ENCODE results near the gene CAPSL.
"Not testable (repeated sequence)": the region's sequence is repeated elsewhere in the genome, so short reads cannot be mapped to it uniquely, and the experiment has no call there.

CAPSL gene

DNA sequence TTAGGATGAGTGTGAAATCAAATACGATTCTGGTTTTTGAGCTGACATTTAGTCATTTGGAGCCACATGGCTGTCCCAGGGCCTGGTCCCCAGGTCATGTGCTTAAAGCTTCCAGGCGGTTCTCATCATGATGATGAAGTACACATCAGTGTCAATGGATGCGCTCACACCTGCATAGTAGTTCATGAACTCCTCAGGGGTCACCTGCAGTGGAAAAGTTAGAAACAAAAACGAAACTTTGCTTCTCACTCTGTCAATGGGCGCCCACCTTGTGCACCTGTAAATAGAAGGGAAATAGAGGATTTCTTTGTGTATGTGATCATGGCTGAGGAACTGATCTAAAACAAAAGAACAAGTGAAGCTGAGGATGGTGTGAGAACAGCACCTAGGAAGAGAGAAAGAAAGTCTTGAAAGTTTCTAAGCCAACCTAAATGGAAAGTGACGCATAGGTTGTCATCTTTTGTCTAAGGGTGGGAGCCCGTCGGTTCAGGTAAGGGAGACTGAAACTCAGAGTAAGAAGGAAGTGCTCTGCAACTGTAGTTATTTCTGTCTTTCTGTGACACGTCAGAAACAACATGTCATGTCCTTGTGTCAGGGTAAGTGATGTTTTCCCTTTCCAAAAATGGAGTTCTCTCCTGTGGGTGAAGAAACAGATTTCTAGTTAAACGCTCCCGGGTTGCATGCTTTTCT lies 33.8 kb downstream of the CAPSL start:
- no peak for DNase-seq

DNA sequence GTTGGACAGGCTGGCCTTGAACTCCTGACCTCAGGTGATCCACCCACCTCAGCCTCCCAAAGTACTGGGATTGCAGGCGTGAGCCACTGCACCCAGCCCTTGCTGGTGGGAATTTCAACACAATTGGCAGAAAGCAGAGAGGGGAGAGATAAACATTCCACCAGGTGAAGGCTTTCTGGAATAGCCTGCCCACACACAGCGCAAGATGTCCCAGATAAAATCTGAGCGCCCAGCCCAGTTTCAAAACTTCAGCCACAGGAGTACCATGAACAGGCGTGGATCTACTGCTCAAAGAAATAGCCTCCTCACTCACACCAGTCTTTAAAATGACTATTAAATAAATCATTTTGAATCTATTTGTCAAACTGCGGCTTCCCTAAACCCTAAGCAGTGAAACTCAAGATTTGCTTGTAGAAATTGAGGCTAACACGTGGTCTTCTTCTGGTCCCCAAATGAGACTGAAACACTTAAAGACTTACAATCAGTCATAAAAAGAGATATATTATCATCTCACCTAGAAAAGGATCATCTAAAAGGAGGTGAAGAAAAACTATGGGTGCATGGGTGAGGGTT lies 34.7 kb downstream of the CAPSL start:
- DNase-seq, result no peak

DNA sequence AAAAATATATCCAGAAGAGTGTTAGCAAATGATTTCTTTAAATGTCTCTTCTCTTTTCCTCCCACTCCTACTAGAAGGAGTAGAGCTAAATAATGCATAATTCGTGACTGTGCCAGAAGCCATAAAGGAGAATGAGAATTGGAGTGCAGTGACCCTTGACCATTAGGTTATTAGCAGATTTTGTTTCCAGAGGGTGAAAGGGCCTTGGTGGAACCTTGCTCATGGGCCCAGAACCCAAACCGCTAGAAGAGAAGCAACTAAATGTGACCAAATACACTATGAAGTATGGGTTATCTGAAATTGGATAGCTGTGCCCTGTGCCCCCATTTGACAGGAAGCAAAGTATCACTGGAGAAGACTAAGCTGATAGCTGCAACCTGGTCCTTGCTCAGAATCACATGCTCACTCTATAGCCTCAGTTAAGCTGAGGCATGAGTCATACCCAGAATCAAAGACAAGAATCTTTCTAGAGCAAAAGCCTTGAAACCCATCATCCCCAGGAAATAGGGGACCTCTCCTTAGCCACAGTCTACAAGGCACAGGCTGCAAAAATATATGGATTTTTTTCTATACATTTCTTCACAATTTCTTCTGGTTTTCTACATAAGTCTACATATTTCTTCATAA lies 36.3 kb downstream of the CAPSL start:
- peak; percentile 76 for DNase-seq

DNA sequence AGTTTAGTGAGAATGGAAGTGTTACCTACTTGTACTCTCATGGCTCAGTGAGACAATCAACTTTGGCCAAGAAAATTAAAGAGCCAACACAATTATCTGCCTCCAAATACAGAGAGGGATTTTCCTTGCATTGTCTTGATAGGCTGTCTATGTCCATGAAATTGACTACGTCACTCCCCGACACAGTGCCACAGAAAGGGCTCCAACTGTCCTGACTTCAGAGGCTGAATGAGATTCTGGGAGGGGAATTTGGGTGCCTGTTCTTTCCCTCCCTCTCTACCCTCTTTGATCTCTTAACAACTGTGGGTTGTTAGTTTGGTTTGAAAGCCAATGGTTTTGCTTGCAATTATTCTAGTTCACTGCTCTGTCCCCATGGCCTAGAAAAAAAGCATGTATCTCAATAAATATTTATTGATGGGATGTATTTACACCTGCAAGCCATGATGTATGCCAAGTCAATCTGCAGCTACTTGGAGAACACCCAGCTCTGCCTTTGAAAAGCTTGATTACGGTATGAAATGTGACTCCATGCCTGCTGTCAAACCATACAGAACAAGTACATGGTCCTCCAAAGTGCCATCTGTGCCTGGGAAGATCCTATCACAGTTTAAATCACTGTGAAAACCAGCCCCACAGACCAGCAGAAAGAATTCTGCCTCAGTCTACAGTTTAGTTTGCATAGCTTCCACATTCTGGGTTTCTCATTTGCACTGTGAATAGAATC lies 37.3 kb downstream of the CAPSL start:
- no peak for DNase-seq

DNA sequence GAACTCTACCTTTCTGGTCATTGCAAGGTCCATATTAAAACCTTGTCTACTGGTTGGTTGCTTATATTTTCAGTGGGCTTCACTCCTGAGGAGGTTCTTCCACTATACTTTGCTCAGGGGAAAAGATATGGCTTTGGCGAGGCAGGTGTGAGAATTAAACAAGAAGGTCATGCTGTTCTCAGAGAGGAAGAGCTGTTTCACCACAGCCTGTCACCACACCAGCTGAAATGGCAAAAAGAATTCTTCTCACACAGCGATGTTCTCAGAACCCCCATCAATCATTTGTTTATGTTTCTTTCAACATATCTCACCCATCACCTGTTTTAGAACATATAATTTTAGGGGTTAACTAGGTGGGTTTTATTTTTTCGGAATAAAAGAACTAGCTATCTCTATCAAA lies 38.6 kb downstream of the CAPSL start:
- DNase-seq, result no peak

DNA sequence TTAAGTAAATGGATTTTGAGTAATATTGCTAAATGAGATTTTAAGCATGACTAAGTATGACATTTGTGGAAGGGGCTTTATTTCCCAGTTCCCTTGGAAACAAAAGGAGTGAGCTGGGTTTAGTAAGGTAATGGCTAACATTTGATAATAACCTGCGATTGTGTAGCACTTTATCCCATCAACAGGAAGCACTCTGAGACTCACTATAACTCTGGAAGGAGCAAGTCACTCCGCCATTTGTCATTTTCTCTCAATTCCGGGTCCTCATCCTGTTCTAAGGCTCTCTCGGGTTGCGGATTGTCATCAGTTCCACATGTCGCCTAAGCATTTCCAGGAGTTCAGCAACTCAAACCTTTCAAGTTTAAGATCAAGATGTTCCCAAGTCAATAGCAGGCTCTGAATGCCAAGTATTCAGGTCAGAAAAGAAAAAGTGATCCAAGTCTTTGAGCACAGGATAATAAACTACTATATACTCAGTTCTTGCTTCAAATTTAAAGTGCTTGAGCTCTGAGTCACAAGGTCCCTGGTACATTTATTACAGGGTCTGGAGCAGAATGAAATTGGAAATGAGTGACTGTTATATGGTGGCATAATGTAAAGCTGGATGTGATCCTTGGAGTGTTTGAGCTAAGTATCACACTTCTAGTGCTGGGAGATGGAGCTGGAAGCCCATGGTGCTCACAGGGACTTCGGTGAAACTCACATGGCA lies 39.3 kb downstream of the CAPSL start:
- no peak for DNase-seq

DNA sequence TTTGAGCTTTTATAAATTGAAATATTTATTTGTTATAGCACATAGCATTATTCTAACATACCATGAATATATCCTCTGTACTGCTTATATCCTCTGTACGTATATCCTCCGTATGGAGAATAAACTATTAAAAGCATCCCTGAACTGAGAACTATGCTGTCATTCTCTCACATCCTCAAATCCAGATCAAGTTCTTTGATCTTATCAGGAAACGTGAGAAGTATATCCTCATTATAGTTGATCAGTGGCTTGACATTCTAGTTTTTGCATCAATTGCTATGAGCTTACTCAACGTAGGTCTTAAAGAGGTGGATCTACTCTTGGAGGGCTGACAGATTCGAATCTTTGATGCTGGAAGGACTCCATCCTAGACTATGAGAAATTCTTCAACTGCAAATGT lies 44.3 kb downstream of the CAPSL start:
- no peak for DNase-seq

DNA sequence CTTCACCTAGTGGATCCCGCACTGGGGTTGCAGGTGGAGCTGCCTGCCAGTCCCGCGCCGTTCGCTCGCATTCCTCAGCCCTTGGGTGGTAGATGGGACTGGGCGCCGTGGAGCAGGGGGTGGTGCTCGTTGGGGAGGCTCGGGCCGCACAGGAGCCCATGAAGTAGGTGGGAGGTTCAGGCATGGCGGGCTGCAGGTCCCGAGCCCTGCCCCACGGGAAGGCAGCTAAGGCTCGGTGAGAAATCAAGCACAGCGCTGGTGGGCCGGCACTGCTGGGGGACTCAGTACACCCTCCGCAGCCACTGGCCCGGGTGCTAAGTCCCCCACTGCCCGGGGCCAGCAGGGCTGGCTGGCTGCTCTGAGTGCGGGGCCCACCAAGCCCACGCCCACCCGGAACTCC lies 45.6 kb downstream of the CAPSL start:
- DNase-seq, result not testable (repeated sequence)

DNA sequence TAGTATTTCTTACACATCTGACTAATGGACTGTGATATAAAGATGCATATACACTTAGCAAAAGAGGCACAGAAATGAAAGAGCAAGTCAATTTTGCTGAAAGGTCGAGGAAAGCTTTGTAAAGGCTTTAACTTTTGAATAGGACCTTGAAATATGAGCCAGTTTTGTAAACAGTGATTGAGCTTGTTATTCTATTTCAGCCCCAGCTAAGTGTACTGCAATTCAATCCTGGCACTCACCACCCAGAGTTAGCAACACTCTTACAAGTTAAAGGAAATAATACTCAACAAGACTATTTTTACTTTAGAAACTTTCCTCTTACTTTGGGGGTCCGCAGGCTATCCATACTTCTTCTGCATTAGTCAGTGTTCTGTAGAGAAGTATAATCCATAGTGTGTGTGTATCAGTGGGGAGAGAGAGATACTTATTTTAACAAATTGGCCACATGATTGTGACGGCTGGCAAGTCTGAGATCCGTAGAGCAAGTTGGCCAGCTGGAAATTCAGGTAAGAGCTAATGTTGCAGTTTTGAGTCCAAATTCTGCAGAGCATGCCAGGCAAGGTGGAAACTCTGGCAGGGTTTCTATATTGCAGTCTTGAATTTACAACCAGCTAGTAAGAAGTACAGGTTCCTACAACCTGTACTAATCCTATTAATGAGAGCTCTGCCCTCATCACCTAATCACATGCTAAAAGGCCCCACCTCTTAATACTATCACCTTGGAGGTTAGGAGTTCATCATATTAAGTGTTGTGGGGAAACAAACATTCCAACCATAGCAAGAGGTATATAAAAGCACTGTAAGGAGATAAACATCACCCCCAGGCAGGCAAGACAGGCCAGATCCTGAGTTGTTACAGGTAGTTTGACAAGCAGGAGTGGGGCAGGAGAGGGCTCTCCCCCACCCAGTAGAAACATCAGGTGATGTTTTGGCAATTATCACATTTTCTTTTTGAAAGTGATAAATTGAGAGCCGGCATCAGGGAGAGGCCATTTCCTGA lies 48.1 kb downstream of the CAPSL start:
- DNase-seq, result no peak

DNA sequence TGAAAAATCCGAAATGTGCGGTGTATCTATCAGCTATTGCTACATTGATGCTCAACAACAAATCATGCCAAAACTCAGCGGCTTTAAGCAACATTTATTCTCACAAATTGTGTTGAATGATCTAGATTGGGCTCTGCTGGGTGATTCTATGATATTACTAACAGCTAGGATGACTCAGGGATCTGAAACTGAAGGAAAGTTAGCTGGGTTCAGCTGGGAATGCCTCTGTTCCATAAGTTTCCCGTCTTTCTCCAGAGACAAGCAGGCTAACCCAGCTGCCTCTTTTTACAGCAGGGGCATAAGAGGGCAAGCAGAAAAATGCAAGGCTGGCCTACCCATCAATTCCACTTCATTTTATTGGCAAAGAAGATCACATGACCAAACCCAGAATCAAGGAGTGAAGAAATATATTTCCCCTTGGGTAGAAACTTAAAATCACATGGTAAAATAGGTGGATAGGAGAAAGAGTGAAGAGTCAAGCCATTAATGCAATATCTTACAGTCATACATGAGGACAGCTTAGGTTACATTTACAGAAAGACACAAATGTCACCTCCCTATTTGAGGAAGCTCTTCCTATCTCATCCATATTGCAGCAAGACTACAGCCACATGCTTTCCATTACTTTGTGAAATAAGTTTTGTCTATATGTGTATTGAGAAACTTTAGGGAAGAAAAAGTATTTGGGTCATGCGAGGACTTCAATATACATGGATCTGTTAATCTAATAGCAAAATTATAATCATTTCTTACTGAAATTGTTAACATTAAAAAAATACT lies 50.9 kb downstream of the CAPSL start:
- peak; percentile 18 for DNase-seq

DNA sequence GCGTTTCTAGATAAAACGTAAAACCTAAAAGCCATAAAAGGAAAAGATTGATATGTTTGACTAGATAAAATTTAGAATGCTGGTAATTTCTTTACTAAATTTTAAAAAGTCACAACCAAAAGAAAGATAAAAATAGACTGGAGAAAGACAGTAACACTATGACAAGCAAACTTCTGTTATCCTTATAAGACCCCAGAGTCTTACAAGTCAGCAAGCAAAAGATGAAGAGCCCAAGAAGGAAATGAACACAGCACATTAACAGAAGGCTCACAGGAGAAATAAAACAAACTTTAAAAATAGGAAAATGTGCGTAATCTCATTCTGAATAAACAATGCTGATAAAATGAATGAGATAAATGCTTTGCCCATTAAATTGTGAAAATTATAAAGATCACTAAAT lies 52.0 kb downstream of the CAPSL start:
- no peak for DNase-seq

DNA sequence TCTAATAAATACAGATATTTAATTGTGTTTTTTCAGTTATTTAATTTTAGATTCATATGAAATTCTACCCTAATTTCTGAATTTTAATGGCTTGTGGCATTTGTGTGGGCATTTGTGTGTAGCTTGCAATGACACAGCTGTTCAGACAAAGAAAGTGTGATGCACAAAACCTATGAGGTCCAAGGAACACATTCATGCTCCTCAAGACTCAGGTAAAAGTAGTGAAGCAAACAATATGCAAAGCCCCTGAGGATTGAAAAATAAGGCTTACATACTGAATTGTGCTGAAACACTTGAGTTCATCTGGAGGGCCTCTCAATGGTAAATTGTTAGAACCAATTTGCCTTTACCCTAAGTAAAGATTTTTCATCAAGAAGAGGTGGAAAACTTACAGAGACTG lies 53.6 kb downstream of the CAPSL start:
- no peak for DNase-seq

DNA sequence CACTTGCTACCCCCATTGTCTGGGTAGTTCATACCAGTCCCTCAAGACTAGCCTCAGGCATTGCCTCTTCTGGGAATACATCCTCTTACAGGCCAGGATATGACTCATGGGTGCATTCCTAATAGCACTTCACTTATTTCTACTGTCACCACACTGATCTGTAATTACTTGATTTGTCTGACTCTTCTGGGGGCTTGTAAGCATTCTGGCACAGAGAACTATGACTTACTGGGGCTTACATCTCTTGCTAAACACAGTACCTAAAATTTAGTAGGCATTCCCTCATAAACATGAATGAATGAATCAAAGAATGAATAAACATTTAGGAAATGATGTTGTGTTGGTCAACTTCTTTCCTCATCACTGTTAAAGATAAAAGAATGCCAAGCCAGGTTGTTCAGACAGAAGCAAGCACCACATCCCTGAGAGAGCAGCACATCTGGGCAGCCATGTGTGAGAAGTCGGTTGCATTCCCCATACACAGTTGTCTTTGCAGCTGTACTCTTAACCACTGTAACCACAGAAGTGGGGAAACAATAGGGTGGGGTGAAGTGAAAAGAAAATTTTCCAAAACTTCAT lies 54.1 kb downstream of the CAPSL start:
- peak; percentile 93 for DNase-seq

DNA sequence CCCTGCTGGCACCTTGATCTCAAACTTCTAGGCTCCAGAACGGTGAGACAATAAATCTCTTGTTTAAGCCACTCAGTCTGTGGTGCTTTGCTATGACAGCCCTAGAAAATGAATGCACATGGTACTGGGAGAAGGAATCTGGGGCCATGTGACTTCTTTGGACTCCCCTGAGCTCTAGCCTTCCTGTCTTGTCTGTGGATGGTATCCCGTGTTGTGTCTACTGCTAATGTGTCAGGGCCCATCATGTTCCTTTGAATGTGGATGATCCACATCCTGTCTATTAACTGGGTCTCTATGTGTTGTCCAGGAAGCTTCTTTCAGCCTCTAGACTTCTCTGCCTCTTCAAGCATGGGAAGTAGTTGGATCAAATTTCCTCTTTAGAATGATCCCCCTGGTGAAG lies 56.7 kb downstream of the CAPSL start:
- no peak for DNase-seq

DNA sequence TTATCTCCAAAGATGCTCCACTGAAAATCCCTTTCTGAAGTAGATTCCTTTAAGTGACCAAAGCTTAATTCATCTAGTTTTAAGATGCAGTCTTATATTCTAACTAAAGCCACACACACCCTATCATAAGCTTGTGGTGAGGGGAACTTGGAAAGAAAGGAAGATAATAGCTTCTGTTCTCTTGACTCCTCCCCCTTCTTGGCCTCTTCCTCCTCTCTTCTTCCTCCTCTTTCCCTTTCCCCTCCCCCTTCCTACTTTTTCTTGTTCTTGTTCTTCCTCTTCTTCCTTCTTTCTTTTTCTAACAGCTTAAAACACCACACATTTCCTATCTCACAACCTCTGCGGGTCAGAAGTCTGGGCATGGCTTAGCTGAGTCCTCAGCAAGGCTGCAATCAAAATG lies 58.3 kb downstream of the CAPSL start:
- no peak for DNase-seq

DNA sequence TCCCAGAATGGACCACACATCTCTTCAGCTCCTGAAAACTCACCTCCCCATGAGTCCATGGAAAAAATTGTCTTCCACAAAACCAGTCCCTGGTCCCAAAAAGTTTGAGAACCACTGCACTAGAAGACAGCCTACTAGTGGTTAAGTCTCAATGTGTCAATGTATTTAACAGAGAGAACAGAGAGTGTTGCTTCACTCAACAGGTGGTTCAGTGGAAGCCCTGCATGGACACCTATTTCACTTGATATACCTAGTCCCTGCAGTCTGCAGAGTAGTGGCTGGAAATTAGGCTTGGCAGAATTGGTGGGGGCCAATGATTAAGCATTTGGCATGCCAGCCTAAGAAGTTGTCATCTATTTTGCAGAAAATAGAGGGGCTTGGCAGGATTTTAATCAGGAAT lies 58.8 kb downstream of the CAPSL start:
- DNase-seq, result no peak

DNA sequence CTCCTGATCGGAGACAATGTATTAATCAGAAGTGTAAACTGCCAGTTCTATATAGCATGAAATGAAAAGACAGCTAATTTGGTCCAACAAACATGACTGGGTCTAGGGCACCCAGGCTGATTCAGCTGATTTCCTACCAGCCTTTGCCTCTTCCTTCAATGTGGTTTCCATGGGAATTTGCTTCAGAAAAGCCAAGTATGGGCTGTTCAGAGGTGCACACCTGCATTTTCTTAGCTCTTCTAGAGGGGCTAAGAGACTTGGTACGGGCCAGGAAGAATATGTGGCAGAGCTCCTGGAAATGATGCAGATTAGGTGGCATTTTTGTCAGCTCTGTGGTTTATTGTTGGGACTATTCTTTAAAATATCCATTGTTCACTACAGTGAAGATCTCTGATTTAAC lies 59.3 kb downstream of the CAPSL start:
- no peak for DNase-seq

DNA sequence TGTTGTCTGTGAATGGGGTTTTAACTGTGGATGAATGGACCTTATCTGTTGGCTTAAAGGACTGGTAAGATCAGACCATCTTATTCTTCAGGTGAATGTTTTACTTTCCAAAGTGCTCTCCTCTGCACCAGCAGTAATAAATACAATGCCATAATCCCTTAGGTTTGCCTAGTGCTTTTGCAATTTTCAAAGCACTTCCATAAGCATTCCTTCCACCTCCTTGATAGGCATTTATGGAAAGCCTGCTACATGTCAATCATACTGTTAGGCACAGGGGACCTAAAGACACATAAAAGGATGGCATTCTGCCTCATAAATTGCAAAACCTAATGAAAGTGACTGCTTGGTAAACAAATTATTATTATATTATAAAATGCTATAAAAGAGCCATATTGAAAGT lies 60.3 kb downstream of the CAPSL start:
- DNase-seq, result no peak

DNA sequence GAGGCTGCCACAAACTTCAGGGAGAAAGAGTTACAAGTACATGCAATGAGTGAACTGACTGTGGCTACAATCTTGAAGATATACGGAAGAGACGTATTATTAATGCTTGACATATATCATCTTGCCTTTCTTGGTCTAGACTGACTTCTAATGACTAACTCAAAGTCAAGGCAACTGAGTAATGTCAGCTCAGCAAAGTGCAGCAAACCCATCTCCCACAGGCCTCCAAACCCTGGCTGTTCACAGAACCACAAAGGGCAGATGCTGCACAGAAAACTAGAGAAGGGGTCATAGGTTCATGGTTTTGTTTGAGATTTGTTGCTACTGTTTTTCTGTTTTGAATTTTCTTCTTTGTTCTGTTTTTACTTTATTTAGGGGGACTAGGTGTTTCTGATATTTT lies 60.8 kb downstream of the CAPSL start:
- no peak for DNase-seq

DNA sequence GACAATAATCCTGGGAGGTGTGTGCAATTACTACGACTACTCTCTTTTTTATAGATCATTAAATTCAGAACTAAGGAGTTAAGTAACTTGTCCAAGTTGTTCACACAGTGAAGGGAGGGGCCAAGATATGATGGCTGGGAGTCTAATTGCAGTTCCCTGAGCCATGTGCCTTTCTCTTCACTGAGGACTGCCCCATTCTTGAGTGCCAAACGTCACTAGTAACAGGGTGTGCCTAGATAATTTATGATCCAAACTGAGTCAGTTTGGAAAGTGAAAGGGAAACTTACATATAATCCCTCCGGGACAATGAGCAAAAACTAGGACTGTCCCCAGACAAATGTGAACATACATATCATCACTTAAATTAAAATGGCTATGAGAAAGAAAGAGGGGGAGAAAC lies 61.5 kb downstream of the CAPSL start:
- peak; percentile 56 for DNase-seq

DNA sequence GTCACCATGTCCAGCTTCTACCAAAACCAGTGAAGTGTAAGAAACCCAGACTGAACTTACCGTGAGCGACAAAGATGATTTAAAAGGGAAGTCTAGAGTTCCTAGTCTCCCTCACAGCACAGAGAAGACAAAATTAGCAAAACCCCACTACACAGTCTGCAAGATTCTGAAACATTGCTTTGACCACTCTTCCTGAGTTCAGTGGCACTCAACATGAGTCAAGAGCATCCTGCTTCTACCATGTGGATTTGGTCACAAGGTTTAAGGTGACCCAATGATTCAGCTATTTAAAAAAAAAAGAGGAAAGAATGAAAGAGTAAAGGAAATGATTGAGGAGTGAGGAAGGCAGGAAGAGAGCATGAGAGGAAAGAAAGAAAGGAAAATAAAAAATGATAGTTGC lies 62.0 kb downstream of the CAPSL start:
- peak; percentile 46 for DNase-seq

All from HCEC 1CT (cell line).